Sigmoid colon (tissue), 4 donors: ENCODE data around the gene KCNJ1.

ENCODE experiments used
- CTCF ChIP-seq, 4 experiments: fragments of 450-650 bp in 3 of 4; fragments of 200-600 bp in 1 of 4; IDR thresholded peaks; one replicate each; pipeline ENCODE4 v1.5.1; 2016 to 2019; ENCODE audit warnings: antibody characterized with exemption in 4 of 4, mild to moderate bottlenecking in 3 of 4, moderate library complexity in 2 of 4
- EP300 ChIP-seq, 4 donors: sonication (generic); formaldehyde crosslinking; IDR thresholded peaks; one replicate each; pipeline ENCODE4 v1.6.1; 2017; ENCODE audit warnings: antibody characterized with exemption in 4 of 4

GRCh38 chr11:128827191-128827893, 39.8 kb downstream of the KCNJ1 start:
- TF ChIP-seq CTCF (IDR thresholded peaks at IDR 0.05) (no peak), EP300 (IDR thresholded peaks at IDR 0.05) (no peak)
